ENCODE measurements around the gene ZC3H7A. TPM values are rescaled to one million over a fixed set of nuclear protein-coding genes. Genes with fewer than 3 reads are reported as not detected.
"Not testable (repeated sequence)": the region's sequence is repeated elsewhere in the genome, so short reads cannot be mapped to it uniquely, and the experiment has no call there.

The ZC3H7A gene
- total RNA-seq, result 24.5 TPM
- long read RNA-seq, transcript ZC3H7A-201 (23 exons, 3,825 nt), result major isoform, 20 of 36 reads
- long read RNA-seq, partial matches to known transcripts, result 11 of 36 reads
- long read RNA-seq, other reads (novel, unspliced or antisense), result 4 of 36 reads

GRCh38 chr16:11797166-11797956, at the start of gene ZC3H7A:
Gene ZC3H7A, minus strand, starts transcription at chr16:11797258. Its CDS starts 14,904 bp downstream, at chr16:11782354.
- ATAC-seq (peak; percentile 98), DNase-seq (peak; percentile 99)
- intact Hi-C loops (cut with micrococcal nuclease), result loop anchor here (10.0 kb wide), 1 partner anchor 53 kb away; the partner anchor contains the start of gene TXNDC11

- no peak for ATAC-seq
- intact Hi-C loops (cut with micrococcal nuclease), result no loop called here
- no peak for DNase-seq
Observed at GRCh38 chr16:11844499-11844898, 47.4 kb upstream of the ZC3H7A start.

GRCh38 chr16:11843861-11844260, 46.8 kb upstream of the ZC3H7A start:
- DNase-seq, result no peak
- intact Hi-C loops (cut with micrococcal nuclease), result no loop called here
- no peak for ATAC-seq

GRCh38 chr16:11843206-11843605, 46.1 kb upstream of the ZC3H7A start:
- intact Hi-C loops (cut with micrococcal nuclease), result no loop called here
- no peak for DNase-seq

GRCh38 chr16:11841026-11841425, 44.0 kb upstream of the ZC3H7A start:
- intact Hi-C loops (cut with micrococcal nuclease), result no loop called here
- ATAC-seq, result no peak
- DNase-seq, result no peak

More at GRCh38 chr16:11843206-11843605, 46.1 kb upstream of the ZC3H7A start:
- no peak for ATAC-seq

GRCh38 chr16:11836650-11837244, 39.7 kb upstream of the ZC3H7A start:
- intact Hi-C loops (cut with micrococcal nuclease), result no loop called here

GRCh38 chr16:11835891-11836649, 39.0 kb upstream of the ZC3H7A start:
- DNase-seq, result no peak
- intact Hi-C loops (cut with micrococcal nuclease), result no loop called here
- ATAC-seq, result no peak

More at GRCh38 chr16:11836650-11837244, 39.7 kb upstream of the ZC3H7A start:
- ATAC-seq, result no peak
- no peak for DNase-seq

- ATAC-seq, result no peak
Observed at GRCh38 chr16:11835309-11835708, 38.3 kb upstream of the ZC3H7A start.

GRCh38 chr16:11833951-11834695, 37.1 kb upstream of the ZC3H7A start:
- DNase-seq, result no peak
- intact Hi-C loops (cut with micrococcal nuclease), result no loop called here
- ATAC-seq, result no peak

More at GRCh38 chr16:11835309-11835708, 38.3 kb upstream of the ZC3H7A start:
- DNase-seq, result no peak
- intact Hi-C loops (cut with micrococcal nuclease), result no loop called here

GRCh38 chr16:11828696-11829095, 31.6 kb upstream of the ZC3H7A start:
- ATAC-seq (no peak), DNase-seq (no peak)
- intact Hi-C loops (cut with micrococcal nuclease), result no loop called here

- intact Hi-C loops (cut with micrococcal nuclease); ATAC-seq; DNase-seq: not testable (repeated sequence)
Observed at GRCh38 chr16:11825520-11826165, 28.6 kb upstream of the ZC3H7A start.

- DNase-seq (peak; percentile 59), ATAC-seq (peak; percentile 91)
- intact Hi-C loops (cut with micrococcal nuclease), result no loop called here
Observed at GRCh38 chr16:11824362-11824761, 27.3 kb upstream of the ZC3H7A start.

GRCh38 chr16:11823645-11824044, 26.6 kb upstream of the ZC3H7A start:
- DNase-seq; intact Hi-C loops (cut with micrococcal nuclease); ATAC-seq: not testable (repeated sequence)

GRCh38 chr16:11819798-11820197, 22.7 kb upstream of the ZC3H7A start:
- intact Hi-C loops (cut with micrococcal nuclease), result no loop called here
- DNase-seq (no peak), ATAC-seq (no peak)

- intact Hi-C loops (cut with micrococcal nuclease); DNase-seq; ATAC-seq: not testable (repeated sequence)
Observed at GRCh38 chr16:11818970-11819369, 21.9 kb upstream of the ZC3H7A start.

- ATAC-seq (no peak), DNase-seq (no peak)
- intact Hi-C loops (cut with micrococcal nuclease), result no loop called here
Observed at GRCh38 chr16:11816123-11816522, 19.1 kb upstream of the ZC3H7A start.

GRCh38 chr16:11814800-11815199, 17.7 kb upstream of the ZC3H7A start:
- intact Hi-C loops (cut with micrococcal nuclease), result not testable (repeated sequence)
- peak; percentile 38 for DNase-seq
- ATAC-seq, result peak; percentile 46

- intact Hi-C loops (cut with micrococcal nuclease), result no loop called here
- ATAC-seq (no peak), DNase-seq (no peak)
Observed at GRCh38 chr16:11806721-11807120, 9.7 kb upstream of the ZC3H7A start.

All from left ventricle myocardium superior (tissue), 1 donor.